ENCODE results near the gene SHROOM3. TPM values are rescaled to one million over a fixed set of nuclear protein-coding genes. Genes with fewer than 3 reads are reported as not detected.

The SHROOM3 gene
- polyA plus RNA-seq, 1 donor from 2014 or later: 2.7 TPM

DNA sequence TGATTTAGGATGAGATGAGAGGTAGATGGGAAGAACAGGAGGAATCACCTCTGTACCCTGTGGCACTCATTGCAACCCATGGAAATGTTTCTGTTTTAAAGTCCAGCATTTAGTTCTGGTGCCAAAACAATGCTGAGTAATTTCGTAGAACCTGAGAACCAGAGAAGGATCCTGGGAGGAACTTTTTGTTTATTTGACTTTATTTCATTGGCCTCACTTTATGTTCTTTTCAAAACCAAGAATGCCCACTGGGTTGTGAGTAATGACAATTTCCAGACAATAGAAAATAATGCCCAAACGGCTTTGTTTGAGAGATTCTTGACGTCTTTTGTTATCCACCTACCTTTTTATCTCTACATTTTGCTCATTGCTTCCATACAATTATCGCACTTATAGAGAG, 111.3 kb downstream of the SHROOM3 start:
- H3K36me3 ChIP-seq (ENCODE audit: insufficient read depth, low read length): no peaks in the 10 kb centered on the region
- no peaks in the 10 kb centered on the region for H3K27me3 ChIP-seq (ENCODE audit: insufficient read depth, low read depth, low read length)
- no peaks in the 10 kb centered on the region for H3F3A ChIP-seq (ENCODE audit: insufficient read depth, low read length, poor library complexity, severe bottlenecking)
- H3K27ac ChIP-seq (ENCODE audit: low read length): no peak overlapping the region
- H3K4me3 ChIP-seq (ENCODE audit: low read length): peak overlapping the region; percentile 6
- no peaks in the 10 kb centered on the region for H3K9me2 ChIP-seq (ENCODE audit: insufficient read depth, low read length)
- no peak overlapping the region for H2AFZ ChIP-seq (ENCODE audit: low read depth, low read length)
- no peaks in the 10 kb centered on the region for H3K9me3 ChIP-seq (ENCODE audit: low read length)
- TF ChIP-seq MXI1 (conservative IDR thresholded peaks at IDR 0.05; ENCODE audit: poor library complexity, severe bottlenecking) (no peak), SMC3 (conservative IDR thresholded peaks at IDR 0.05; ENCODE audit: poor library complexity) (no peak)
- peaks cover 9% of the 10 kb centered on the region for H3K79me2 ChIP-seq (replicated peaks; ENCODE audit: insufficient read depth, low read length)
- H3K4me2 ChIP-seq (ENCODE audit: low read length): no peak overlapping the region
- H4K20me1 ChIP-seq (ENCODE audit: insufficient read depth): no peaks in the 10 kb centered on the region
- no peak overlapping the region for H3K9ac ChIP-seq (ENCODE audit: low read length)

DNA sequence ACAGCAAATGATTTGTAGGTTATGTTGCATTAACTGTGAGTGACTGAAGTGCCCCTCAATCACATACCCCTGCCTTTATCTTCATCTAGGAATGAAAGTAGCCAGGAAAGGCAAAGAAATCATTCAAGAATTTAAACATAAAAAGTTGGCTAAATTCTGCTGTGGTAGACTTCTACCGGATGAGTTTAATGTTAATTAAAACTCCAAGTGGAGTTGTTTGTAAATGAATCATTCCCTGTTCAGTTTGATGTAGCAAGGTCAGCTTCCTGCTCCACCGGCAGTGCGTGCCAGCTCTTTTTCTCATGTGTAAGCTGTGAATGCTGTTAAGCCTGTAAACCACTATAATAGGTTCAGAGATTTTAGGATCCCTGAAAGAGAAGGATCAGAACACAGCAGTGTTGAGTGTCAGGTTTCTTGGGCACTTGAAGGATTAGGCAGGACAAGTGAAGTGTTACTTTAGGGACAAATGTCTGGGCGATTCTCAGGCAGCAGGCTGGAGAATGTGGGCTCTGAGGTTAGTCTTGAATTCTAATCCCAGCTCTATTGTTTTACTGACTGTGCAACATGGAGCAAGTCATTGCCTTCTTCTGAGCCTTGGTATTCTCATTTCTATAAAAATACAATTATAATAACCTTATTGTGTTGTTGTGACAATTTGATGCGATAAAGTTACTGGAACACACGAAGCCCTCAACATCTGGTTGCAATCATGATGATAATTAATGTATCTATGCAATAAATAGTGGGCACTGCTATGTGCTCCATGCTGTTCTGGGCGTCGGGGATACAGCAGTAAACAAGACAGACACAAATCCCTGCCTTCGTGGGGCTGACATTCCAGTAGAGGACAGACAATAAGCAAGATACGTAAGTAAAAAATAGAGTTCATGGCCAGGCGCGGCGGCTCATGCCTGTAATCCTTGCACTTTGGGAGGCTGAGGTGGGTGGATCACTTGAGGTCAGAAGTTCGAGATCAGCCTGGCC, 112.0 kb downstream of the SHROOM3 start:
- no peaks in the 10 kb centered on the region for H3K36me3 ChIP-seq (ENCODE audit: insufficient read depth, low read length)
- peaks cover 9% of the 10 kb centered on the region for H3K79me2 ChIP-seq (replicated peaks; ENCODE audit: insufficient read depth, low read length)
- no peak for TF ChIP-seq TAF1 (IDR thresholded peaks at IDR 0.05; ENCODE audit: low read depth)
- no peak for TF ChIP-seq SMC3 (conservative IDR thresholded peaks at IDR 0.05; ENCODE audit: poor library complexity)
- H3F3A ChIP-seq (ENCODE audit: insufficient read depth, low read length, poor library complexity, severe bottlenecking): no peaks in the 10 kb centered on the region
- H3K27me3 ChIP-seq (ENCODE audit: insufficient read depth, low read depth, low read length): no peaks in the 10 kb centered on the region
- no peak overlapping the region for H3K27ac ChIP-seq (ENCODE audit: low read length)
- H3K9me2 ChIP-seq (ENCODE audit: insufficient read depth, low read length): no peaks in the 10 kb centered on the region
- no peak overlapping the region for H3K9ac ChIP-seq (ENCODE audit: low read length)
- no peaks in the 10 kb centered on the region for H3K9me3 ChIP-seq (ENCODE audit: low read length)
- no peak overlapping the region for H3K4me2 ChIP-seq (ENCODE audit: low read length)
- peak overlapping the region; percentile 6 for H3K4me3 ChIP-seq (ENCODE audit: low read length)
- H4K20me1 ChIP-seq (ENCODE audit: insufficient read depth): no peaks in the 10 kb centered on the region
- H2AFZ ChIP-seq (ENCODE audit: low read depth, low read length): no peak overlapping the region

DNA sequence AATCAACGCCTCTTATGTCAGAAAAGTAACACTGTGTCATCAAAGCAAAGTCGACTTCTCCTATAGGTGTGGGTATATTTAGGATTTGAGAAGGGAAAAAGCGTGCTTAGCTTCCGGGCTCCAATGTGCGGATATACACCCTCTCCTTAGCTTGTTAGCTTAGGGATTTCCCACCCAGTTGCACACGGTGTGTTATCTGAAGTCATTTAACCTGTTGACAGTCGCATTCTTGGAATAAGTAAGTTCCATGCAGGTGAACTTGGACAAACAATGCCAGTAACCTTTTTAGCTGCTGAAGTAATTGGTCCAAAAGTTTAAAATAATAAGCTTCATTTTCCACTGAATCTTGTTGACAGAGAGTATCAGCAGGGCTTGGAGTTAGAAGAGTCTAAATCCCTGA, 113.7 kb downstream of the SHROOM3 start:
- H3K27me3 ChIP-seq (ENCODE audit: insufficient read depth, low read depth, low read length): no peaks in the 10 kb centered on the region
- H3K79me2 ChIP-seq (replicated peaks; ENCODE audit: insufficient read depth, low read length): peaks cover 12% of the 10 kb centered on the region
- no peaks in the 10 kb centered on the region for H4K20me1 ChIP-seq (ENCODE audit: insufficient read depth)
- no peak overlapping the region for H3K27ac ChIP-seq (ENCODE audit: low read length)
- H3K9me3 ChIP-seq (ENCODE audit: low read length): no peaks in the 10 kb centered on the region
- TF ChIP-seq RAD21 (conservative IDR thresholded peaks at IDR 0.05): no peak
- no peak for TF ChIP-seq POLR2AphosphoS5 (IDR thresholded peaks at IDR 0.05)
- TF ChIP-seq TAF1 (IDR thresholded peaks at IDR 0.05; ENCODE audit: low read depth): no peak
- TF ChIP-seq EZH2 (IDR thresholded peaks at IDR 0.05; ENCODE audit: borderline replicate concordance, insufficient read depth, low read length, poor library complexity, severe bottlenecking): no peak
- TF ChIP-seq EP300 (conservative IDR thresholded peaks at IDR 0.05; ENCODE audit: poor library complexity, severe bottlenecking): no peak
- TF ChIP-seq, protein P1, sequence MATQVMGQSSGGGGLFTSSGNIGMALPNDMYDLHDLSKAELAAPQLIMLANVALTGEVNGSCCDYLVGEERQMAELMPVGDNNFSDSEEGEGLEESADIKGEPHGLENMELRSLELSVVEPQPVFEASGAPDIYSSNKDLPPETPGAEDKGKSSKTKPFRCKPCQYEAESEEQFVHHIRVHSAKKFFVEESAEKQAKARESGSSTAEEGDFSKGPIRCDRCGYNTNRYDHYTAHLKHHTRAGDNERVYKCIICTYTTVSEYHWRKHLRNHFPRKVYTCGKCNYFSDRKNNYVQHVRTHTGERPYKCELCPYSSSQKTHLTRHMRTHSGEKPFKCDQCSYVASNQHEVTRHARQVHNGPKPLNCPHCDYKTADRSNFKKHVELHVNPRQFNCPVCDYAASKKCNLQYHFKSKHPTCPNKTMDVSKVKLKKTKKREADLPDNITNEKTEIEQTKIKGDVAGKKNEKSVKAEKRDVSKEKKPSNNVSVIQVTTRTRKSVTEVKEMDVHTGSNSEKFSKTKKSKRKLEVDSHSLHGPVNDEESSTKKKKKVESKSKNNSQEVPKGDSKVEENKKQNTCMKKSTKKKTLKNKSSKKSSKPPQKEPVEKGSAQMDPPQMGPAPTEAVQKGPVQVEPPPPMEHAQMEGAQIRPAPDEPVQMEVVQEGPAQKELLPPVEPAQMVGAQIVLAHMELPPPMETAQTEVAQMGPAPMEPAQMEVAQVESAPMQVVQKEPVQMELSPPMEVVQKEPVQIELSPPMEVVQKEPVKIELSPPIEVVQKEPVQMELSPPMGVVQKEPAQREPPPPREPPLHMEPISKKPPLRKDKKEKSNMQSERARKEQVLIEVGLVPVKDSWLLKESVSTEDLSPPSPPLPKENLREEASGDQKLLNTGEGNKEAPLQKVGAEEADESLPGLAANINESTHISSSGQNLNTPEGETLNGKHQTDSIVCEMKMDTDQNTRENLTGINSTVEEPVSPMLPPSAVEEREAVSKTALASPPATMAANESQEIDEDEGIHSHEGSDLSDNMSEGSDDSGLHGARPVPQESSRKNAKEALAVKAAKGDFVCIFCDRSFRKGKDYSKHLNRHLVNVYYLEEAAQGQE (IDR thresholded peaks at IDR 0.05; ENCODE audit: borderline replicate concordance): no peak
- TF ChIP-seq MXI1 (conservative IDR thresholded peaks at IDR 0.05; ENCODE audit: poor library complexity, severe bottlenecking): no peak
- TF ChIP-seq, protein P2, sequence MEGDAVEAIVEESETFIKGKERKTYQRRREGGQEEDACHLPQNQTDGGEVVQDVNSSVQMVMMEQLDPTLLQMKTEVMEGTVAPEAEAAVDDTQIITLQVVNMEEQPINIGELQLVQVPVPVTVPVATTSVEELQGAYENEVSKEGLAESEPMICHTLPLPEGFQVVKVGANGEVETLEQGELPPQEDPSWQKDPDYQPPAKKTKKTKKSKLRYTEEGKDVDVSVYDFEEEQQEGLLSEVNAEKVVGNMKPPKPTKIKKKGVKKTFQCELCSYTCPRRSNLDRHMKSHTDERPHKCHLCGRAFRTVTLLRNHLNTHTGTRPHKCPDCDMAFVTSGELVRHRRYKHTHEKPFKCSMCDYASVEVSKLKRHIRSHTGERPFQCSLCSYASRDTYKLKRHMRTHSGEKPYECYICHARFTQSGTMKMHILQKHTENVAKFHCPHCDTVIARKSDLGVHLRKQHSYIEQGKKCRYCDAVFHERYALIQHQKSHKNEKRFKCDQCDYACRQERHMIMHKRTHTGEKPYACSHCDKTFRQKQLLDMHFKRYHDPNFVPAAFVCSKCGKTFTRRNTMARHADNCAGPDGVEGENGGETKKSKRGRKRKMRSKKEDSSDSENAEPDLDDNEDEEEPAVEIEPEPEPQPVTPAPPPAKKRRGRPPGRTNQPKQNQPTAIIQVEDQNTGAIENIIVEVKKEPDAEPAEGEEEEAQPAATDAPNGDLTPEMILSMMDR (IDR thresholded peaks at IDR 0.05; ENCODE audit: poor library complexity, severe bottlenecking): no peak
- no peak overlapping the region for H3K4me2 ChIP-seq (ENCODE audit: low read length)
- no peaks in the 10 kb centered on the region for H3K36me3 ChIP-seq (ENCODE audit: insufficient read depth, low read length)
- H2AFZ ChIP-seq (ENCODE audit: low read depth, low read length): no peak overlapping the region
- H3K4me3 ChIP-seq (ENCODE audit: low read length): no peak overlapping the region
- H3K9ac ChIP-seq (ENCODE audit: low read length): no peak overlapping the region
- H3F3A ChIP-seq (ENCODE audit: insufficient read depth, low read length, poor library complexity, severe bottlenecking): no peaks in the 10 kb centered on the region
- H3K9me2 ChIP-seq (ENCODE audit: insufficient read depth, low read length): no peaks in the 10 kb centered on the region

All from neural cell (in vitro differentiated cells).